Measurements from ENCODE around the gene BBX.

DNA sequence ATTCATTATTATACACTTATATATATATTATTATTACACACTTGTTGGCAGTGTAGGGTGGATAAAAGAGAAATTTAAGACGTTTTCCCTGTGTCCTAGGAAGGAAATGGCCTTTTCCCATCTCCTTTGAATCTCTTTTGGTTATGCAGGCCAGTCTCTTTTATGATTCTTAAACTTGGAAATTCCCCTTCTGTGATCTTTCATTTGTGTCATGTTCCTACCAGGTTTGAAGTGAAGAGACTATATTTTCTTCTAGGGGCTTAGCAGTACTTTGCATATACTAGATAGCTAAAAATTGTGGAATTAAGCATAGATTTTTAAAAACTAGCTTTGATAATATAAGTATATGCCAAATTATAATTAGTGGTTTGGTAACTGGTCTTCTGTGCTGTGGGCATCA is 58.5 kb downstream of the BBX start:
- TF ChIP-seq EZH2phosphoT487 (IDR thresholded peaks at IDR 0.05; ENCODE audit: insufficient read depth, low read depth) (no peak), EZH2 (IDR thresholded peaks at IDR 0.05; ENCODE audit: insufficient read depth, poor library complexity, severe bottlenecking) (no peak)

Data from GM23248 (cell line).